GM21367 (cell line): ENCODE data around the gene CRELD1.
"Not testable (repeated sequence)": the region's sequence is repeated elsewhere in the genome, so short reads cannot be mapped to it uniquely, and the experiment has no call there.

ENCODE experiments used
- ATAC-seq: cut with Tn5 transposase; IDR thresholded peaks from one replicate; pipeline ENCODE4 v1.9.1; 2021; ENCODE audit not compliant: unreplicated experiment

CRELD1 gene, protein sequence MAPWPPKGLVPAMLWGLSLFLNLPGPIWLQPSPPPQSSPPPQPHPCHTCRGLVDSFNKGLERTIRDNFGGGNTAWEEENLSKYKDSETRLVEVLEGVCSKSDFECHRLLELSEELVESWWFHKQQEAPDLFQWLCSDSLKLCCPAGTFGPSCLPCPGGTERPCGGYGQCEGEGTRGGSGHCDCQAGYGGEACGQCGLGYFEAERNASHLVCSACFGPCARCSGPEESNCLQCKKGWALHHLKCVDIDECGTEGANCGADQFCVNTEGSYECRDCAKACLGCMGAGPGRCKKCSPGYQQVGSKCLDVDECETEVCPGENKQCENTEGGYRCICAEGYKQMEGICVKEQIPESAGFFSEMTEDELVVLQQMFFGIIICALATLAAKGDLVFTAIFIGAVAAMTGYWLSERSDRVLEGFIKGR

DNA sequence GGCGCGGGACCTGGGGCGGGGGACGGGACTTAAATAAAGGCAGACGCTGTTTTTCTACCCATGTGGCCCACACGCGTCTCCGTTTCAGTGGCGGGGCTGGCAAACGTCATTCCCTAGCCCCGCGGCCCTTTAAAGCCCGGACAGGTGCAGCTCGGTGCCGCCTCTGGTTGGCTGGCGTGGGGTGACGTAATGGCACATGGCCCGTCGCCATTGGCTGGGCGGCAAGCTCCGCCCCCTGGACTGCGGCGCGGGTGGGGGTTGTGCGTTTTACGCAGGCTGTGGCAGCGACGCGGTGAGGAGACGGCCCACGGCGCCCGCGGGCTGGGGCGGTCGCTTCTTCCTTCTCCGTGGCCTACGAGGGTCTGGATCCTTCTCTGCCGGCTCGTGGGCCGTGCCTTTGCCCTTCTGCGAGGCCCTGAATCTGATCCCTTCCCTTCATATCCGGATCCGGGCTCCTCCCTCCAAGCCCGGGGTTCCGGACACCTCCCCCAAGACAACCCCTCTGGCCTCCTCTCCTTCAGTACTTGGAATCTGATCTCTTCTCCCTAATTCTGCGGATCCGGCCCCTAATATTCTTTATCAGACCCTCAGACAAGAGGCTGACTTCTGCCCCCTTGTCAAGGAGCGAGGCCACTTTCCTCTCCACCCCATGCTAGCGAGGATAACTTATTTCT is at the start of gene CRELD1:
Gene CRELD1, plus strand, starts transcription at position 274 of the 674 bp plus-strand sequence. CDS start 605 bp downstream, outside the sequence.
- peak; percentile 77 for ATAC-seq

DNA sequence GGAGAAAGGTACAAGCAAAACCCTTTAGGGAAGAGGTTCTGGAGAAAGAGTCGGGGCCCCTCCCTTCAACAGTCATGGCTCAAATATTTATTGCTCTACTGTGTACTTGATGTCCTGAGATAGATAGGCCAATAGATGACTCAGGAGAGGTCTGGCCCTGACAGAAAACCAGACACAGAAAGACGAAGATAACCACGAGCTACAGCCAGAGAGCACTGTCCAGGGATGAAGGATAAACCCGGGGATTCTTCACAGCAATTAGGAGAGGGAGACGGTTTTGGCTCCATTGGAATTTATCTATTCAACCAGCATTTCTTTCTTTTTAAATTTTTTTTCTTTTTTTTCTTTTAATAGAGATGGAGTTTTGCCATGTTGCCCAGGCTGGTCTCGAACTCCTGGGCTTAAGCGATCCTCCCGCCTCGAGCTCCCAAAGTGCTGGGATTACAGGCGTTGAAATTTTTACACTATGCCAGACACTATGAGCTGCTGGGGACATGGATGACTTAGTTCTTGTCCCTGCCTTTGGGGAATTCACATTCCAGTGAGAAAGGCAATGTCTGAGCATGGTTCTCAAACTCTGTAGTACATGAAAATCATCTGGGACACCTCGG is 49.0 kb upstream of the CRELD1 start:
- no peak for ATAC-seq

GRCh38 chr3:9886328-9886727 is 47.3 kb upstream of the CRELD1 start:
- no peak for ATAC-seq

- no peak for ATAC-seq
These were observed 46.2 kb upstream of the CRELD1 start for GRCh38 chr3:9887480-9887879.

DNA sequence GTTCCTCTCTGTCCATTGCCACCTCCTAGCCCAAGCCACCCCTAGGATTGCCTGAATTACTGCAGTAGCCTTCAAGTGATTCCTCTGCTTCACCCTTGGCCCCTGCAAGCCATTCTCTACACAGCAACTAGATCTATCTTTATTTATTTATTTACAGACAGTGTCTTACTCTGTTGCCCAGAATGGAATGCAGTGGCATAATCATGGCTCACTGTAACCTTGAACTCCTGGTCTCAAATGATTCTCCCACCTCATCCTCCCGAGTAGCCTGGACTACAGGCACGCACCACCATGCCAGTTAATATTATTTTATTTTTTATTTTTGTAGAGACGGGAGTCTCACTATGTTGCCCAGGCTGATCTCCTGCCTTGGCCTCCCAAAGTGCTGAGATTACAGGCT is 45.1 kb upstream of the CRELD1 start:
- ATAC-seq, result no peak

- ATAC-seq, result no peak
These were observed 44.2 kb upstream of the CRELD1 start for GRCh38 chr3:9889405-9889804.

DNA sequence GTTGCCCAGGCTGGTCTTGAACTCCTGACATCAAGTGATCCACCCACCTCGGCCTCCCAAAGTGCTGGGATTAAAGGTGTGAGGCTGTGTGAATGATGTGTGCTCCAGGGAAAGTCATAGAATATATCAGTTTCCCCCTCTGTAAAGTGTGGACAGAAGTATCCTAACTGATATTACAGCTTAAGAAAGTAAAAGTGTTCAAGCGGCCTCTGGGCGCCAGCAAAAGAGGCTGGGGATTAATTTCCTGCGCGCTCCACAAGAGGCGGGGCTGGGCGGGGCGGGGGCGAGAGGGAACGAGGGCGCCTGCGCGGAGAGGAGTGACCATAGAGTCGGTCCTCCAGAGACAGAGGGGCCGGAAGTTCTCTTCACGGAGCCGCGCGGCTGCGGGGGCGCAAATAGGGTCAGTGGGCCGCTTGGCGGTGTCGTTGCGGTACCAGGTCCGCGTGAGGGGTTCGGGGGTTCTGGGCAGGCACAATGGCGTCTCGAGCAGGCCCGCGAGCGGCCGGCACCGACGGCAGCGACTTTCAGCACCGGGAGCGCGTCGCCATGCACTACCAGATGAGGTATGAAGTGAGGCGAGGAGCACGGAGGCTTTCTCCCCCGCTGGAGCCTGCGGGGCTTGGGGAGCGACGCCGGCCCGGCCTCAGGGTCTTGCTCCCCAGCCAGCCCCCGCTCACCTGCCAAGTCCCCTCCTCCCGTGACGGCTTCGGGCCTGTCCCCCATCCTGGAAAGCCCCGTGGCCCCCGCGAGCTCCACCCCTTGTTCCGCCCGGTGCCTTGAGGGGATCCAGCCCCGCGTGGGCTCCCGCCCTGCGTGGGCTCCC is 43.2 kb upstream of the CRELD1 start, which contains the start of gene JAGN1:
Gene JAGN1, plus strand, starts transcription at position 362 of the 823 bp plus-strand sequence. Its CDS starts 113 bp downstream, at position 475.
- ATAC-seq, result peak; percentile 61

DNA sequence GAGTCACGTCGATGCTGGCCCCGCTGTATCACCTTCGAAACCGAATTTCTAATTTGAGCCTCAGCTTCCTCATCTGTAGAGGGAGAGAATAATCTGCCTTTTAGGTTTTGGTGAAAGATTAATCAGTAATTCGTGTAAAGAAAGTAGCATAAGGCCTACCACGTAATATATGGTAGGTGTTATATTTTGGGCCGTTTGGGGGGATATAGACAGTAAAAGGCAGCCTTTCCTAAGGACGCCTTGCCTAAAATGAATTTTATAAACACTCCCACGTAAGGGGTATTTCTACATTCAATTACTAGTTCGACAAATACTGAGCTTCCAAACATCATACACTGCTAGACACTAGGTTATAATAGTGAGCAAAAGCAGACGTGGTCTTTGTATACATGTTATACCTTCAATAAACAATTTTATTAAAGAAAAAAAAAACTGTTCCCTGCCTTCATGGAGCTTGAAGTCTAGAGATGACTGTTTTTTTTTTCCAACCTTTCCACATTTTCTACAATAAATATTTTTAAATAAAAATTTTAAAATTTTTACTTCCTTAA is 42.5 kb upstream of the CRELD1 start:
- no peak for ATAC-seq

GRCh38 chr3:9893739-9894138 is 39.9 kb upstream of the CRELD1 start:
- ATAC-seq, result no peak

DNA sequence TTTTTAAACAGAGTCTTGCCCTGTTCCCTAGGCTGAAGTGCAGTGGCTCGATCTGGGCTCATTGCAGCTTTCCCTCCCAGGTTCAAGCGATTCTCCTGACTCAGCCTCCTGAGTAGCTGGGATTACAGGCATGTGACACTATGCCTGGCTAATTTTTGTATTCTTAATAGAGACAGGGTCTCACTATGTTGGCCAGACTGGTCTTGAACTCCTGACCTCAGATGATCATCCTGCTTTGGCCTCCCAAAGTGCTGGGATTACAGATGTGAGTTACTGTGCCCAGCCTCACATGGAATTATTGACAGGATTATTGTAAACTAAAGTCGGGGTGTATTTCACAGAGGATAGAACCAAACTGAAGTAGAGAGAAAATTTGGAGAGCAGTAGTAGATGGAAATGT is 37.9 kb upstream of the CRELD1 start:
- not testable (repeated sequence) for ATAC-seq

DNA sequence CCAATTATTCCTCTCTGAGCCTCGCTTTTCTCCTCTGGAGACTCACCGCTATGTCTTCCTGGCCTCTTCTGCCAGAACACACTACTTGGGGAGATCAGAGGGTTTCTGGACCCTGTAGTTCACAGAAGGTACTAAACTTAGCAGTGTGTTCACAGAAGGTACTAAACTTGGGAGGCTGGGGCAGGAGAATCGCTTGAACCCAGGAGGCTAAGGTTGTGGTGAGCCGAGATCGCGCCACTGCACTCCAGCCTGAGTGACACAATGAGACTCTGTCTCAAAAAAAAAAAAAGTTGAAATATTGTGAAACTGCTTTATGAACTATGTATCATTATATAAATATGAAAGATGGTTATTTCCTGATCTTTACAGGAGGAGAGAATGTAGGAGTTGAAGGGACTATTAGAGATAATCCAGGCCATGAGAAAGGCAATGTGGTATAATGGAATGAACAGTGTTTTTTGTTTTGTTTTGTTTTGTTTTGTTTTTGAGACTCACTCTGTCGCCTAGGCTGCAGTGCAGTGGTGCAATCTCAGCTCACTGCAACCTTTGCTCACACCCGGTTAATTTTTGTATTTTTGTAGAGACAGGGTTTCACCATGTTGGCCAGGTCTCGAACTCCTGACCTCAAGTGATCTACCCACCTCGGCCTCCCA is 36.8 kb upstream of the CRELD1 start:
- ATAC-seq, result not testable (repeated sequence)

DNA sequence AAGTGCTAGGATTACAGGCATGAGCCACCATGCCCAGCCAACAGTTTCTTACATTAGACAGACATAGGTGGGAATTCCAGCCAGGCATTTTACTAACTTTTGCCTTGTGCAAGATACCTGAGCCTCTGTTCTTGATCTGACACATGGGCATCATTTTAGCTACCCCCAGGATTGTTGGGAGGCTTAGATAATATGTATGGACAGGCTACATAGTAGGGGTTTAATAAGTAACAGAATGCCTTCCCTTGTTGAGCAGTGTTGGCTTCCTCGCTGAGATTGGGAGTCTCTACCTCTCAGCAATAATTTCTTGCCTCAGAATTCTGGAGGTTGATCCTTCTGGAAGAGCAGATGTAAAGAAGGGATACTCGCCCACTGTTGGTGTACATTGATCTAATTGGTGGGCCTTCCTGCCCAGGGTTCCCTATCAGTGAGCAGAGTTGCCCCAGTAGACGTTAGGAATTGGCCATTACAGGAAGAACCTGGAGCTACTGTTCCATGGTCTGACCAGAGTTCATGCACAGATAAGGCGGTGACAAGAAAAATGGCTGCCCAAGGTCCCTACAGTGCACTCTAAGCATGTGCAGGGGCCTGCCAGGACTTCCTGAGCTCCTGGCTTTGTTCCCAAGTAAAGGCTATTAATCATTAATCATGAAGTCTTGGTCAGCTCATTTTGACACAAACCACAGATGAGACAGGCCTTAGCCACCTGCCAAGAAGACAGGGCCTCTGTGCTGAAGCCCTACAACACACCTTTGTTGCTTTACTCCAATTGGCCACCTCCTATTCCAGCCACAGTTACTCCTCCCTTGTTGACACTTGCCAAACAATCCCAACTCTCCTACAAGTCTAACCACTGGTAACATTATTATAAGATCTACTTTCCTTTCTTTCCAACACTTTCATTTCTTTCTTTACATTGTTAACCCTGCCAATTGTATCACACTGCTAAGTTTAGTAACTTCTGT is 35.9 kb upstream of the CRELD1 start:
- ATAC-seq, result no peak

- ATAC-seq, result no peak
These were observed 35.0 kb upstream of the CRELD1 start for GRCh38 chr3:9898467-9899241.

- ATAC-seq, result no peak
These were observed 34.3 kb upstream of the CRELD1 start for GRCh38 chr3:9899289-9899791.

DNA sequence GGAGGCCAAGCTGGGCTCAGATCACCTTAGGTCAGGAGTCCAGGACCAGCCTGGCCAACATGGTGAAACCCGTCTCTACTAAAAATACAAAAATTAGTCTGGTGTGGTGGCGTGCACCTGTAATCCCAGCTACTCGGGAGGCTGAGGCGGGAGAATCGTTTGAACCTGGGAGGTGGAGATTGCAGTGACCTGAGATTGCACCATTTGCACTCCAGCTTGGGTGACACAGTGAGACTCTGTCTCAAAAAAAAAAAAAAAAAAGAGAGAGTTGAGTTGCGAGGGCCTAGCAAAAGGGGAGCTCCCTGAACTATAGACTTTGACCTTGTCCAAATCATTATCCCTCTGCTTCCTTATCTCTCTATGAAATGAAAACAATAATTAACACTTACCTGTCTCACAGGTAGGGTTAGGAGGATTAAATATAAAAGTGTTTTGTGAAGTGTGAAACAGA is 32.6 kb upstream of the CRELD1 start:
- not testable (repeated sequence) for ATAC-seq

- ATAC-seq, result no peak
These were observed 31.7 kb upstream of the CRELD1 start for GRCh38 chr3:9901967-9902366.

DNA sequence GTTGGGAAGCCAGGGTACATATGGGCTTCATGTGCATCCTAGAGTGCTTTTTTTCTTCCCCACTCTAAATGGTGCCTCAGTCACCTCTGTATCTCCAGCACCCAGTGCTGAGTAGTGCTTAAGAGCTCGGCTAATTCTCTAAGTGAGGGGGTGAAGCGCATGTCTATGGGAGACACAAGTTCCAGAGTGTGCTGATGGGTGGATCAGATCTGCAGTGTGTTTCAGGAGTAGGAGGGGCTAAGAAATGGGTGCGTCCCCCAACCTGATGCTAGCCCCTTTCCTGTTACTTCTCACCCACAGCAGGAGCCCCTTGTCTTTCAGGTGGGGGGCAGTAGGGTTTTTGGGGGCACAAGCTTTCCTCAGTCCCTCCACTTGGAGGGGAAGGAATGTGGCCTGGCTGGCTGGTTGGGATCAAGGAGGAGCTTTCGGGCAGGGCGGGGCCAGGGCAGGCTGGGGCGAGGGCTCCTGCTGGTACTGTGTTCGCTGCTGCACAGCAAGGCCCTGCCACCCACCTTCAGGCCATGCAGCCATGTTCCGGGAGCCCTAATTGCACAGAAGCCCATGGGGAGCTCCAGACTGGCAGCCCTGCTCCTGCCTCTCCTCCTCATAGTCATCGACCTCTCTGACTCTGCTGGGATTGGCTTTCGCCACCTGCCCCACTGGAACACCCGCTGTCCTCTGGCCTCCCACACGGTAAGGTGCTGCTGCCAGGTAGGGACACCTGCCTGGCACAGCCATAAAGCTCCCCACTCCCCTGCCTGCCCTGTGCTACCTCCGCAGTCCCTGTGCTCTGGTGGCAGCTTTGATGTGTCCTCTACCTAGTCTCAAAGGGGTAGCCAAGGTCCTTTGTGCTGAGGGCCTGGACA is 31.0 kb upstream of the CRELD1 start, which contains the start of gene IL17RE:
Gene IL17RE, plus strand, starts transcription at position 477 of the 866 bp plus-strand sequence. Its CDS starts 85 bp downstream, at position 562.
- ATAC-seq, result no peak
